Measurements from ENCODE around the gene PLEKHA4. TPM values are rescaled to one million over a fixed set of nuclear protein-coding genes. Genes with fewer than 3 reads are reported as not detected.

PLEKHA4 gene
- total RNA-seq, 1 donor from 2014 or later, result 6.2 TPM

DNA sequence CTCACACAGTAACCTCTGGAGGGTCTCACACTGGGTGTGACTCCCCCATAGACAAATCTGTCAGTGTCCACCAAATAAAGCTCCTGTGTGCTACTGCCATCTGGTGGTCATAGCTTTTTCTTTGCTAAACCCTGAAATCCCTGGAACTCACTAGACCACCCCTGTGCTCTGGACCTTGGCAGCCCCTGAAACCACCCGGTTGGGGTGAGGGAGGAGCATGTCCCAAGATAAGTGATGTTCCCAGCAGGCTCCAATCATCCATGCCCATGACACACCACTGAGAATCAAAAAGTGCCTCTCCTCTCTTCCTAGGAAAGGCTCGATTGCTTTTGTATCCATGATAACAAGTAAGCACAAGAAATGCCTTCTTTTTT is 25.6 kb downstream of the PLEKHA4 start:
- Histone ChIP-seq H4K20me1 (ENCODE audit: low read depth) (no peaks in the 10 kb centered on the region), H3K4me2 (no peak overlapping the region), H3F3A (ENCODE audit: low read depth) (peaks cover 5% of the 10 kb centered on the region), H3K79me2 (ENCODE audit: low read depth) (no peaks in the 10 kb centered on the region), H3K27ac (no peak overlapping the region), H3K4me1 (no peaks in the 10 kb centered on the region), H2AFZ (replicated peaks) (no peak overlapping the region), H3K9ac (no peak overlapping the region), H3K4me3 (no peak overlapping the region), H3K36me3 (no peaks in the 10 kb centered on the region), H3K9me3 (ENCODE audit: low read depth) (no peaks in the 10 kb centered on the region), H3K27me3 (no peaks in the 10 kb centered on the region)
- H3K4me3 Mint-ChIP-seq, result no peak overlapping the region
- H3K27me3 Mint-ChIP-seq (ENCODE audit: insufficient read depth, low read depth), result peaks cover 2% of the 10 kb centered on the region
- no peaks in the 10 kb centered on the region for H3K9me3 Mint-ChIP-seq
- H3K36me3 Mint-ChIP-seq, result peaks cover 10% of the 10 kb centered on the region
- peak; percentile 82 for DNase-seq (ENCODE audit: low spot score)
- H3K4me1 Mint-ChIP-seq, result peaks cover 12% of the 10 kb centered on the region
- peak overlapping the region; percentile 79 for H3K27ac Mint-ChIP-seq
- TF ChIP-seq EZH2phosphoT487 (IDR thresholded peaks at IDR 0.05), result no peak
- TF ChIP-seq, protein P1, sequence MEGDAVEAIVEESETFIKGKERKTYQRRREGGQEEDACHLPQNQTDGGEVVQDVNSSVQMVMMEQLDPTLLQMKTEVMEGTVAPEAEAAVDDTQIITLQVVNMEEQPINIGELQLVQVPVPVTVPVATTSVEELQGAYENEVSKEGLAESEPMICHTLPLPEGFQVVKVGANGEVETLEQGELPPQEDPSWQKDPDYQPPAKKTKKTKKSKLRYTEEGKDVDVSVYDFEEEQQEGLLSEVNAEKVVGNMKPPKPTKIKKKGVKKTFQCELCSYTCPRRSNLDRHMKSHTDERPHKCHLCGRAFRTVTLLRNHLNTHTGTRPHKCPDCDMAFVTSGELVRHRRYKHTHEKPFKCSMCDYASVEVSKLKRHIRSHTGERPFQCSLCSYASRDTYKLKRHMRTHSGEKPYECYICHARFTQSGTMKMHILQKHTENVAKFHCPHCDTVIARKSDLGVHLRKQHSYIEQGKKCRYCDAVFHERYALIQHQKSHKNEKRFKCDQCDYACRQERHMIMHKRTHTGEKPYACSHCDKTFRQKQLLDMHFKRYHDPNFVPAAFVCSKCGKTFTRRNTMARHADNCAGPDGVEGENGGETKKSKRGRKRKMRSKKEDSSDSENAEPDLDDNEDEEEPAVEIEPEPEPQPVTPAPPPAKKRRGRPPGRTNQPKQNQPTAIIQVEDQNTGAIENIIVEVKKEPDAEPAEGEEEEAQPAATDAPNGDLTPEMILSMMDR (IDR thresholded peaks at IDR 0.05), result peak; percentile 91

DNA sequence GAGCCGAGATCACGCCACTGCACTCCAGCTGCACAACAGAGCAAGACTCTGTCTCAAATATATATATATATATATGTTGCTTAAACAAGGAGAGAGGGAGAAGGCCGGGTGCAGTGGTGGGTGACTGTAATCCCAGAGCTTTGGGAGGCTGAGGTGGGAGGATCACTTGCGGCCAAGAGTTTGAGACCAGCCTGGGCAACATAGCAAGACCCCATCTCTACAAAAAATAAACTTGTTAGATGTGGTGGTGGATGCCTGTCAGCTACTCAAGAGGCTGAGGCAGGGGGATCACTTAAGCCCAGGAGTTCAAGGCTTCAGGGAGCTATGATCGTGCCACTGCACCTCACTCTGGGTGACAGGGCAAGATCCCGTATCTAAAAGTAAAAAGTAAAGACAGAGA is 26.8 kb downstream of the PLEKHA4 start:
- H3K27ac Mint-ChIP-seq, result no peak overlapping the region
- peaks cover 17% of the 10 kb centered on the region for H3F3A ChIP-seq (ENCODE audit: low read depth)
- H3K9me3 ChIP-seq (ENCODE audit: low read depth), result no peaks in the 10 kb centered on the region
- no peak overlapping the region for H3K27ac ChIP-seq
- TF ChIP-seq EZH2 (IDR thresholded peaks at IDR 0.05) (no peak), EZH2phosphoT487 (IDR thresholded peaks at IDR 0.05) (no peak)
- TF ChIP-seq, protein P1 (IDR thresholded peaks at IDR 0.05), result no peak
- no peaks in the 10 kb centered on the region for H3K36me3 ChIP-seq
- H3K4me1 Mint-ChIP-seq, result peaks cover 20% of the 10 kb centered on the region
- no peak overlapping the region for H3K4me3 ChIP-seq
- no peaks in the 10 kb centered on the region for H4K20me1 ChIP-seq (ENCODE audit: low read depth)
- H3K4me1 ChIP-seq, result no peaks in the 10 kb centered on the region
- H3K79me2 ChIP-seq (ENCODE audit: low read depth), result no peaks in the 10 kb centered on the region
- no peaks in the 10 kb centered on the region for H3K9me3 Mint-ChIP-seq
- DNase-seq (ENCODE audit: low spot score), result no peak
- peaks cover 7% of the 10 kb centered on the region for H3K36me3 Mint-ChIP-seq
- peaks cover 2% of the 10 kb centered on the region for H3K27me3 Mint-ChIP-seq (ENCODE audit: insufficient read depth, low read depth)
- H3K4me3 Mint-ChIP-seq, result no peak overlapping the region
- H3K4me2 ChIP-seq, result no peak overlapping the region
- H3K9ac ChIP-seq, result no peak overlapping the region
- H3K27me3 ChIP-seq, result no peaks in the 10 kb centered on the region
- H2AFZ ChIP-seq (replicated peaks), result no peak overlapping the region

DNA sequence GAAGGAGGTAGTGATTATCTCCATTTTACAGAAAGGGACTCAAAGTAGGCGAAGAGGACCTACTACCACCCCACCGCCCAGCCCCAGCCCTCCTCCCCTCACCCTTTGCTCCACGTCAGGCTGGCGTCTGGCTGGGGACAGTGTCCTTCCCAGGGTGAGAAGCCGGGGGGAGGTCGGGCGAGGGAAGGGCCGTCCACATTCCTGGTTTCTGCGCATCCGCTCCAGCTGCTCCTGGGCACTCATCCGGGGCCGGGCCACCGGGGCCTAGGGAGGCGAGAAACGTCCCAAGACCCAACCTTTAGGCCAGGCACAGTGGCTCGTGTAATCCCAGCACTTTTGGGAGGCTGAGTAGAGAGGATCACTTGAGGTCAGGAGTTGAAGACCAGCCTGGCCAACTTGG is 27.4 kb downstream of the PLEKHA4 start:
- peaks cover 23% of the 10 kb centered on the region for H3K4me1 Mint-ChIP-seq
- peaks cover 2% of the 10 kb centered on the region for H3K27me3 Mint-ChIP-seq (ENCODE audit: insufficient read depth, low read depth)
- no peaks in the 10 kb centered on the region for H4K20me1 ChIP-seq (ENCODE audit: low read depth)
- no peak overlapping the region for H3K27ac Mint-ChIP-seq
- H3K4me2 ChIP-seq, result no peak overlapping the region
- peaks cover 7% of the 10 kb centered on the region for H3K36me3 Mint-ChIP-seq
- no peaks in the 10 kb centered on the region for H3K36me3 ChIP-seq
- no peak overlapping the region for H3K4me3 ChIP-seq
- no peaks in the 10 kb centered on the region for H3K79me2 ChIP-seq (ENCODE audit: low read depth)
- H3K27ac ChIP-seq, result no peak overlapping the region
- no peaks in the 10 kb centered on the region for H3K4me1 ChIP-seq
- no peak overlapping the region for H2AFZ ChIP-seq (replicated peaks)
- no peak overlapping the region for H3K9ac ChIP-seq
- no peaks in the 10 kb centered on the region for H3K9me3 Mint-ChIP-seq
- DNase-seq (ENCODE audit: low spot score), result no peak
- no peak overlapping the region for H3K4me3 Mint-ChIP-seq
- TF ChIP-seq EZH2phosphoT487 (IDR thresholded peaks at IDR 0.05) (no peak), EZH2 (IDR thresholded peaks at IDR 0.05) (no peak)
- TF ChIP-seq, protein P1 (IDR thresholded peaks at IDR 0.05), result no peak
- no peaks in the 10 kb centered on the region for H3K27me3 ChIP-seq
- H3F3A ChIP-seq (ENCODE audit: low read depth), result peaks cover 23% of the 10 kb centered on the region
- no peaks in the 10 kb centered on the region for H3K9me3 ChIP-seq (ENCODE audit: low read depth)
